Prostate gland (tissue), 2 donors: ENCODE data around the gene NDFIP1. TPM values are rescaled to one million over a fixed set of nuclear protein-coding genes. Genes with fewer than 3 reads are reported as not detected.

ENCODE experiments used
- DNase-seq: peaks from one replicate; pipeline ENCODE4 v3.0.0-alpha.2; 2019; ENCODE audit warnings: low spot score
- H3K27ac ChIP-seq, 2 donors: fragments of 200-600 bp; sonication (generic); 2 replicates each; pipeline ENCODE4 v1.5.1; 2017 to 2019
- H3K27me3 ChIP-seq: fragments of 200-600 bp; sonication (generic); replicated peaks from 2 replicates; pipeline ENCODE4 v1.5.1; 2019; ENCODE audit not compliant: insufficient read depth
- H3K36me3 ChIP-seq, 2 donors: fragments of 200-600 bp; sonication (generic); 1 replicate in 1 of 2; 2 replicates in 1 of 2; pipeline versions ENCODE4 v1.5.1 to v1.8.1; 2017 to 2019
- H3K4me1 ChIP-seq: fragments of 200-600 bp; sonication (generic); replicated peaks from 2 replicates; pipeline ENCODE4 v1.5.1; 2019
- H3K4me3 ChIP-seq, 2 donors: fragments of 200-600 bp; sonication (generic); 2 replicates each; pipeline ENCODE4 v1.5.1; 2017 to 2019
- H3K9me3 ChIP-seq: fragments of 200-600 bp; sonication (generic); 2 replicates; pipeline ENCODE4 v1.5.1; 2017
- CTCF ChIP-seq, 4 experiments: fragments of 200-600 bp in 2 of 4; fragments of 450-650 bp in 2 of 4; sonication (generic) in 2 of 4; IDR thresholded peaks; 1 replicate in 3 of 4; 2 replicates in 1 of 4; pipeline ENCODE4 v1.5.1; 2016 to 2019; ENCODE audit warnings: antibody characterized with exemption in 4 of 4, mild to moderate bottlenecking in 2 of 4, moderate library complexity in 2 of 4
- POLR2A ChIP-seq: fragments of 450-650 bp; IDR thresholded peaks from one replicate; pipeline ENCODE4 v1.6.1; 2016; ENCODE audit warnings: antibody characterized with exemption, mild to moderate bottlenecking
- POLR2AphosphoS5 ChIP-seq: sonication (generic); formaldehyde crosslinking; IDR thresholded peaks from one replicate; pipeline ENCODE4 v1.6.1; 2017; ENCODE audit warnings: antibody characterized with exemption
- WGBS: methylation state at CpG from one replicate; pipeline ENCODE4 v1.1.5; 2018; 5-methylcytosine and 5-hydroxymethylcytosine counted together
- intact Hi-C: fragments of 100-400 bp; cut with DNase I; formaldehyde crosslinking; loops from one replicate; pipeline ENCODE4 v1.14.2; 2022
- total RNA-seq, 2 donors: library from RNA; depleted of rRNA; stranded (reverse); fragments of >200 nt; gene quantifications; one replicate each; pipeline ENCODE4 v1.1.0, GENCODE V29; 2016

The NDFIP1 gene
- total RNA-seq, 2 donors from 2014 or later: 134 to 234 TPM

- no peaks in the 10 kb centered on the region for H3K4me1 ChIP-seq
- H3K27me3 ChIP-seq: no peaks in the 10 kb centered on the region
- H3K9me3 ChIP-seq: no peaks in the 10 kb centered on the region
- intact Hi-C loops: no loop called here
- TF ChIP-seq POLR2A (no peak), CTCF (IDR thresholded peaks at IDR 0.05) (no peak), POLR2AphosphoS5 (no peak)
- H3K36me3 ChIP-seq: no peaks in the 10 kb centered on the region
- no peak overlapping the region for H3K4me3 ChIP-seq
- no peak overlapping the region for H3K27ac ChIP-seq
- no peak for DNase-seq
Measured at GRCh38 chr5:142141463-142141862, 32.9 kb downstream of the NDFIP1 start.

DNA sequence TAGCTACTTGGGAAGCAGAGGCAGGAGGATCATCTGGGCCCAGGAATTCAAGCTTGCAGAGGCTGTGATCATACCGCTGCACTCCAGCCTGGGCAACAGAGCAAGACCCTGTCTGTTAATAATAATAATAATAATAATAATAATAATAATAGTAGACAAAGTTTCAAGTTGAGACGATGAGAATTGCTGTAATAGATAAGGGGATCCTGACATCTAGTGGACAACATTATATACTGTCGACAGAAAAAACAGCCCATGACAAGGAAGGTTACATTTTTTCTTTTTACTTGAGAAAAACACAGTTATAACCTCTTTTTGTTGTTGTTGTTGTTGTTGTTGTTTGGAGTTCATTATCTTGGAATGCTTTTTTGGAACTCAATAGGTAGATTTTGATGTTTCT lies 35.3 kb downstream of the NDFIP1 start:
- H3K9me3 ChIP-seq: no peaks in the 10 kb centered on the region
- no peak for DNase-seq
- WGBS: 49% methylated on average over 3 of the region's 3 CpGs
- H3K4me1 ChIP-seq: no peaks in the 10 kb centered on the region
- no peaks in the 10 kb centered on the region for H3K27me3 ChIP-seq
- H3K27ac ChIP-seq: no peak overlapping the region
- TF ChIP-seq CTCF (IDR thresholded peaks at IDR 0.05): peak in 3 of 4 experiments; percentile 41 to 60 (median 48)
- TF ChIP-seq POLR2AphosphoS5: no peak
- no peak overlapping the region for H3K4me3 ChIP-seq
- H3K36me3 ChIP-seq: no peaks in the 10 kb centered on the region
- intact Hi-C loops: loop anchor here (2.0 kb wide), 1 partner anchor 151 kb away; no protein-coding TSS in a partner anchor

GRCh38 chr5:142145106-142145900 lies 36.7 kb downstream of the NDFIP1 start:
- peak; percentile 58 for DNase-seq
- Histone ChIP-seq H3K9me3 (no peaks in the 10 kb centered on the region), H3K27ac (no peak overlapping the region), H3K36me3 (no peaks in the 10 kb centered on the region), H3K27me3 (no peaks in the 10 kb centered on the region), H3K4me3 (no peak overlapping the region), H3K4me1 (no peaks in the 10 kb centered on the region)
- intact Hi-C loops: loop anchor here (2.0 kb wide), 1 partner anchor 153 kb away; no protein-coding TSS in a partner anchor
- WGBS: 81% methylated on average over 4 of the region's 4 CpGs
- TF ChIP-seq POLR2AphosphoS5: no peak
- TF ChIP-seq CTCF (IDR thresholded peaks at IDR 0.05): peak; percentile 42 to 70 (median 58)

DNA sequence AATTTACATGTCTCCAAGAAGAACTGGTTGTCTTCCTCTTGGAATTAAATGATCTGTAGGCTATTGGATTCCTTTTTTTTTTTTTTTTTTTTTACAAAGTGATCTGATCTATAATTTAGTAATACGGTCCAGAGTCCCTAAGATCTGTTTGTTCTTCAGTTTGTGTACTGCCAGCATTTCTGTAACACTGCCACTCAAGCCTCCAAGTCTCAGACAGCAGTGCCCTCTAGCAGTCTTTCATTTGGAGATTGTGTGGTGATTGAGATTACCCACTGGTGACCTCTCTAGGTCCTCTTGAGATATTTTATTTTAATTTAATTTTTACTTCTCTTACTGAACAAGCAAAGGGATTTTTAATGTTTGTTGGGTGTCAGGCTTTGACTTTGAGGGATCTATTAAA lies 40.8 kb downstream of the NDFIP1 start:
- DNase-seq: no peak
- Histone ChIP-seq H3K27ac (no peak overlapping the region), H3K4me3 (no peak overlapping the region), H3K27me3 (no peaks in the 10 kb centered on the region), H3K36me3 (no peaks in the 10 kb centered on the region), H3K4me1 (no peaks in the 10 kb centered on the region), H3K9me3 (no peaks in the 10 kb centered on the region)
- WGBS: 58% methylated on average over 1 of the region's 1 CpG
- TF ChIP-seq POLR2A: no peak
- intact Hi-C loops: no loop called here

DNA sequence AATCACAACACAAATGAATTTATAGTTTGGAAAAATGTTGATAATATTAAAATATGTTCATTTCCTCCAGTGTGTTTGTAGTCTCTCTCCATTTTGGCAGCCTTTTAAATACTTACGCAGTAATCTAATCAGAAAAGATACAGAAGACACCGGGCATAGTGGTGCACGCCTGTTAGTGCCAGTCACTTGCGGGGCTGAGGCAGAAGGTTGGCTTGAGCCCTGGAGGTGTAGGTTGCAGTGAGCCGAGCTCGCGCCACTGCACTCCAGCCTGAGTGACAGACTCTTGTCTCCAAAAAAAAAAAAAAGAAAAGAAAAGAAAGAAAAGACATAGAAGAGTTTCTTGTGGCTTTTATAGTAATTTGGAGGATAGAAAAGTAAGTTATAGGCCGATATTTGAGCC lies 41.9 kb downstream of the NDFIP1 start:
- TF ChIP-seq POLR2A (no peak), CTCF (IDR thresholded peaks at IDR 0.05) (no peak), POLR2AphosphoS5 (no peak)
- H3K9me3 ChIP-seq: no peaks in the 10 kb centered on the region
- WGBS: 89% methylated on average over 8 of the region's 8 CpGs
- no peaks in the 10 kb centered on the region for H3K36me3 ChIP-seq
- no peaks in the 10 kb centered on the region for H3K4me1 ChIP-seq
- intact Hi-C loops: no loop called here
- no peak overlapping the region for H3K4me3 ChIP-seq
- no peak overlapping the region for H3K27ac ChIP-seq
- no peaks in the 10 kb centered on the region for H3K27me3 ChIP-seq
- no peak for DNase-seq
